Erythroblast (primary cell): Measurements from ENCODE around the gene RAP1GAP2.
A peak's percentile ranks its signal among the peaks of the same experiment; 100 is the strongest.
"Not testable (repeated sequence)": the region's sequence is repeated elsewhere in the genome, so short reads cannot be mapped to it uniquely, and the experiment has no call there.

Experiments
- DNase-seq, 2 experiments: peaks; one replicate each; lab custom pipeline; 2025; lab: John Stamatoyannopoulos, UW
- GATA1 ChIP-seq: IDR thresholded peaks from 2 replicates; pipeline ENCODE4 v1.6.1; 2011; ENCODE audit warnings: low read depth, mild to moderate bottlenecking, control low read depth, low read length, moderate library complexity
- POLR2A ChIP-seq: IDR thresholded peaks from 2 replicates; pipeline ENCODE4 v1.6.1; 2011; ENCODE audit warnings: mild to moderate bottlenecking, low read length

RAP1GAP2 gene

DNA sequence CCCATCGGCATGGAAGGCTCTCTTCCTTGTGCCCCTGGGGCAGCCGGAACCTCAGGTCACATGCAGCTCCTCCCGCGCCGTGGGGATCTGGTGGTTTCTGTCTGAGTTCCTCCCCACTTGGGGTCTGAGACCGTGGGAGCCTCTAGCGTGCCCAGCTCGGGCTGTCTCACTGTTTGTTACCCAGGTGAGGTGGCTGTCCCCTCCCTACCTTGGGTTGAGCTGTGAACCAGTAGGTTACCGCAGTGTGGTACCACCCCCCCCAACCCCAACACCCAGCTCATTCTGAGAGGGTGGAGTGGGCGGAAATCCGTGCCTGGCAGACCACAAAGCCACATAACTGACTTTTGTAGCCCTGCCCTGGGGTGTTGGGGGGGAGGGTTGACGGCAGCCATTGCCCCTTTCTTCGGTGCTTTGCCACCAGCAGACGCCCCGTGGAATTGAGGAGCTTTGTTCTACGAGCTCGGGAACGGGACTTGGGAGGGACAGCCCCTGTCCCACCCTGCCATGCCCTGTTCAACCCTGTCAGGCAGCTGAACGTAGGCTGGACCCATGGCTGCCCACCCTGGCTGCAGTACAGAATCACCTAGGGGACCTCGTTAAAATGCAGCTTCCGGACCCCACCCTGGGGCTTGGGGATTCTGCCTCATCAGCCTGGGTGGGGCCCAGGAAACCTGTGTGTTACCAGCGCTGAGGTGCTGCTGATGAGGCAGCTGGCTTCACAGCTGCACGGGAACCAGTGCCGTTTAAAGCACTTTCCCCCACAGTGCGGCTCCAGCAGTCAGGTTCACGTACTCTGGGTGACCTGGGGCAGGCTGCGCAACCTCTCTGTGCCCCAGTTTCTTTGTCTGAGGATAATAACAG lies 18.5 kb downstream of the RAP1GAP2 start:
- no peak for TF ChIP-seq POLR2A
- DNase-seq = no peak

DNA sequence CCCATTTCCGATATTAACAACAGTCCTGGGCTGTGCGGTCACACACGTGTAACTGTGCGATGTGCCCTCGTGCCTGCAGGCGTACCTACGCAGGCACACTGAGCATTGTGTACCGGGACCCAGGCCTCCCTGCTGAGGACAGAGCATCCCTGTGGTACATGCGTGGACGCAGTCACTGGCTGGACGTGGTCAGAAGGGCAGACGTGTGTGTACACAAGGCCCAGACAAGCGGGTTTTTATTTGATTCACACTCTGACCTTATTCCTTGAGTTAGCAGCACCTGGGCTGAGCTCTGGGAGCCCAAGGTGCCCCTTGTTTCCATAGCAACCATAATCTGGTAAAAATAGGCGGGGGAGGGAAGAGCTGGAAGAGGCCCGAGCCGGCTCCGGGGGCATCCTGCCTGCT lies 19.5 kb downstream of the RAP1GAP2 start:
- no peak for DNase-seq
- no peak for TF ChIP-seq POLR2A
- TF ChIP-seq GATA1 = no peak

DNA sequence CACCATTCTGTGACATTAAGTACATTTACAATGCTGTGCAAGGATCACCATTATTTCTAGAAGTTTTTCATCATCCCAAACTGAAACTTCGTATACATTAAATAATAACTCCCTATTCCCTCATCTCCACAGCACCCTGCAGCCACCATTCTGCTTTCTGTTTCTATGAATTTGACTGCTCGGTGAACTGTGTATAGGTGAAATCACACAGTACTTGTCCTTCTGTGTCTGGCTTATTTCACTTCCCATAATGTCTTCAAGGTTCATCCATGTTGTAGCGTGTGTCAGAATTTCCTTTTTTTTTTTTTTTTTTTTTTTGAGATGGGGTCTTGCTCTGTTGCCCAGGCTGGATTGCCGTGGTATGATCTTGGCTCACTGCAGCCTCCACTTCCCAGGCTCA lies 20.4 kb downstream of the RAP1GAP2 start:
- TF ChIP-seq POLR2A (no peak), GATA1 (no peak)
- no peak for DNase-seq

DNA sequence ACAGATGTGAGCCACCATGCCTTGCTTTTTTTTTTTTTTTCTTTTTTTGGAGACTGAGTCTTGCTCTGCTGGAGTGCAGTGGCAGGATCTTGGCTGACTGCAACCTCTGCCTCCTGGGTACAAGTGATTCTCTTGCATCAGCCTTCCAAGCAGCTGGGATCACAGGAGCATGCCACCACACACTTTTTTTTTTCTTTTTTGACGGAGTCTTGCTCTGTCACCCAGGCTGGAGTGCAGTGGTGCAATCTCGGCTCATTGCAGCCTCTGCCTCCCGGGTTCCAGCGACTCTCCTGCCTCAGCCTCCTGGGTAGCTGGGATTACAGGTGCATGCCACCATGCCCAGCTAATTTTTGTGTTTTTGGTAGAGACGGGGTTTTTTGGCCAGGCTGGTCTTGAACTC lies 23.1 kb downstream of the RAP1GAP2 start:
- DNase-seq = not testable (repeated sequence)

DNA sequence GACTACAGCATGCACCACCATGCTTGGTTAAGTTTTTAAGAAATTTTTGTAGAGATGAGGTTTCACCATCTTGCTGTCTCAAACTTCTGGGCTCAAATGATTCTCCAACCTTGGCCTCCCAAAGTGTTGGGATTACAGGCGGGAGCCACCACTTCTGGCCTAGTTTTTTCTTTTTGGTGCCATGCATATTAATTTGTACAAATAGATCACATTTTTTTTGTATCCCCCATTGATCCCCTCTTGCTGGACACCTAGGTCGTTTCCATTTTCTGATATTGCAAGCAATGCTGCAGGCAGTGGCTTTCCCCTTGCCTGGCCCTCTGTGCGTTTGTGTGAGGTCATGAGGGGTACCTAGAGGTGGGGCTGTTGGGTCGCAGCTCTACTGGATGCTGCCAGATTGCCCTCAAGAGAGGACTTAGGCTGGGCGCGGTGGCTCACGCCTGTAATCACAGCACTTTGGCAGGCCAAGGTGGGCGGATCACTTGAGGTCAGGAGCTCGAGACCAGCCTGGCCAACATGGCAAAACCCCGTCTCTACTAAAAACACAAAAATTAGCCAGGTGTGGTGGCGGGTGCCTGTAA lies 23.8 kb downstream of the RAP1GAP2 start:
- no peak for TF ChIP-seq POLR2A
- no peak for TF ChIP-seq GATA1
- no peak for DNase-seq

DNA sequence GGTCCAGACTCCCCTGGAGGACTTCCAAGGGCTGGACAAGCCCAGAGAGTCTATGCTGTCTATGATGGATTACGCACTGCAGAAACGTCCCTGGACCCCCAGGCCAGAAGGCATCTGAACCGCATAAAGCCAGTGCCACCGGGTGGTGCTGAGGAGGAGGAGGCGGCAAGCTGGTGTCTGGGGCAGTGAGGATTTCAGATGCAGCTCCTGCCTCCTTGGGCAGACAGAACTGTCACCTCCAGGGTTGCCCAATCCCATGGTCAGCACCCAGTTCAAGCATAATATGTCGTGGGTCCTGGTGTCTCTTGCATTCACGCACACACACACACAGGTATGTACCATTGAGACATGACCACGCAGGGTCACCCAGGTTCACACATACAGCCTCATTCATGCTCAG lies 25.6 kb downstream of the RAP1GAP2 start:
- no peak for DNase-seq
- TF ChIP-seq GATA1 (no peak), POLR2A (no peak)

DNA sequence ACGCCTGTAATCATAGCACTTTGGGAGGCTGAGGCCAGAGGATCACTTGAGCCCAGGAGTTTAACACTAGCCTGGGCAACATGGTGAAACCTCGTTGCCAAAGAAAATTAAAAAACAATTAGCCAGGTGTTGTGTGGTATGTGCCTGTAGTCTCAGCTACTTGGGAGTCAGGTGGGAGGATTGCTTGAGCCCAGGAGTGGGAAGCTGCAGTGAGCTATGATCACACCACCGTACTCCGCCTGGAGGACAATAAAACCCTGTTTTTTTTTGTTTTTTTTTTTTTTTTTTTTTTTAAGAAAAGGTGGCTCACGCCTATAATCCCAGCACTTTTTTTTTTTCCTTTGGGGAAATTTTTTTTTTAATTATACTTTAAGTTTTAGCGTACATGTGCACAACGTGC lies 26.1 kb downstream of the RAP1GAP2 start:
- DNase-seq = no peak
- no peak for TF ChIP-seq GATA1

DNA sequence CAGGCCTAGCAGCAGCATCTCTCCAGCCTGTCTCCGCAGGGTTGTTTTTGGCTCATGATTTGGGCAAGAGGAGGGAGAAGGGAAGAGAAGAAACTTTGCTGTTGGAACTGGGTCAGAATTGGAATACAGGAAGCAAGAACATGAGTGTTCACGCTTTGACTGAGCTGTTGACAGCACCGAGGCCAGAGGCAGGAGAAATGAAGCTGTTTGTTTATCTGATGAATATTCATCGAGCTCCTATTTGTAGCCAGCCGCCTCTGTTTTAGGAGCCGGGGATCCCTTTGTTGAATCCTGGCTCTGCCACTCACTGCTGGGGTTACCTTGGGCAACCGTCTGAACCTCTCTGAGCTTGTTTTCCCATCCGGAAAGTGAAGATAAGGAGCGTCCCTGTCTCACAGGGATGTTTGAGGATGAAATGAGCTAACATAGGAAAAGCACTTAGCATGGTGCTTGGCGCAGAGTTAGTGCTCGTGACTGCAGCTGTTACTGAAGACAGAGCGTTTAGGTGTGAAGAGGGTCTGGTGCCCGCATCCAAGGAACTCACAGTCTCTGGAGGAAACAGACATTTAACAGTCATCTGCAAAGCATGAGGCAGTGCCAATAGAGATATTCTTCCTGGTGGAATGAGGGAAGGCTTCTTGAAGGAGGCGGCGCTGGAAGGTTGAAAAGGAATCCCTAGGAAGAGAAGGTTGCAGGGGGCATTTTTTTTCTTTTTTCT lies 29.2 kb downstream of the RAP1GAP2 start:
- no peak for TF ChIP-seq GATA1
- no peak for DNase-seq

DNA sequence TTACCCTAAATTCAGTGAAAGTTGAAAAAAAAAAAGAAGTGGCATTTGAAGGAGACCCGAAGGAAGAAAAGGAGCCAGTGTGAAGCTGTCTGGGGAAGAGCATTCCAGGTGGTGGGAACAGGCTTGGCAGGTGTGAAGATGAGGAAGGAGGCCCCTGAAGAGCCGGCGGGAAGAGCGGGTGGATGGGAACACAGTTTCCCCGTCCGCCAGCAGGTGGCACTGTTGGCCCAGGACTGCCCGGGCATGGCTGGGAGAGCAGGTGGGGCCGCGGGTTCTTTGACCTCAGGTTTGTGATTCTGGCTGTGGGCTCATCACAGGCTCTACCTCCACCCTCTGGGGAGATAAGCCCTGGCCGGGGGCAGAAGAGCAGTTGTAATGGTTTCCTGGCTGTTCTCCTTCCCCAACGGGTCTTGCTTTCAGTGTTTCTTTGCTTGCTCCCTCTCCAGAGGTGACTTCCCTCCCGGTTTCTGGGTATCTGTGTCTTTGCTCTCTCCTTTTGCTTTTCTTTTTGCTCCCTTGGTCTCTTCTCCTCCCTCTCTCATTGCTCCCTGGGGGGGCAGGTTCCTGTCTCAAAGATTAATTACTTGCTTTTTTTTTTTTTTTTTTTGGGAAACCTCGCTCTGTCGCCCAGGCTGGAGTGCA lies 32.3 kb downstream of the RAP1GAP2 start:
- DNase-seq = peak; percentile 56 to 79
- TF ChIP-seq GATA1 = no peak

DNA sequence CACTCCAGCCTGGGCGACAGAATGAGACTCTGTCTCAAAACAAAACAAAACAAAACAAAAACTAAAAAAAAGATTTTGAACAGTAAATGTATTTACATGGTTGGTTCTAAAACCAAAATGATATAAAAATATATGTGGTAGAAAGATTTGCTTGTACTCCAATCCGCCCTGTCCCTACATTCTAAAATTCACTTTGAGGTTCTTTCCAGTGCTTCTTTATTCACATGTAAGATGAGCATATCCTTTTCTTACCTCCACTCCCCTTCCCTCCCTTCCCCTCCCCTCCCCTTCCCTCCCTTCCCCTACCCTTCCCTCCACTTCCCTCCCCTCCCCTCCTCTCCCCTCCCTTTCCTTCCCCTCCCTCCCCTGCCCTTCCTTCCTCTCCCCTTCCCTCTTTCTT lies 34.4 kb downstream of the RAP1GAP2 start:
- no peak for DNase-seq

DNA sequence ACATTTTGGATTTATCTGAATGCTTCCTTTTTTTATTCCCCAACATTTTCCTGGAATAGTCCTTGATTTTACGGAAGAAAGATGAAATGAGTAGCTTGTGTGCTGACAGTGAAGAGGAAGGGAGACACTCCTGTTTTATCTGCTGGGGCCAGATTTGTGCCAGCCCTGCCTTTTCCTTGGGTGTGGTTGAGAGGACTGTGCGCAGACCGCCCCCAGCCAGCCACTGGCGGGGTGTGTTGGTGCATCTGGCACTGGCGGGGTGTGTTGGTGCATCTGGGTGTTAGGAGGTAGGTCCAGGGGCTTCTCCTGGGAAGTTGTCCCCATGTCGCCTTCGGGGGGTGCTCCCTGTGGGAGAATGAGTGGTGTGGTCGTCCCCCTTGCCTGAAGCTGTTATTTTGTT lies 39.5 kb downstream of the RAP1GAP2 start:
- peak; percentile 49 to 55 for DNase-seq

More for the DNA sequence above, 34.4 kb downstream of the RAP1GAP2 start:
- no peak for TF ChIP-seq POLR2A
- TF ChIP-seq GATA1 = no peak

DNA sequence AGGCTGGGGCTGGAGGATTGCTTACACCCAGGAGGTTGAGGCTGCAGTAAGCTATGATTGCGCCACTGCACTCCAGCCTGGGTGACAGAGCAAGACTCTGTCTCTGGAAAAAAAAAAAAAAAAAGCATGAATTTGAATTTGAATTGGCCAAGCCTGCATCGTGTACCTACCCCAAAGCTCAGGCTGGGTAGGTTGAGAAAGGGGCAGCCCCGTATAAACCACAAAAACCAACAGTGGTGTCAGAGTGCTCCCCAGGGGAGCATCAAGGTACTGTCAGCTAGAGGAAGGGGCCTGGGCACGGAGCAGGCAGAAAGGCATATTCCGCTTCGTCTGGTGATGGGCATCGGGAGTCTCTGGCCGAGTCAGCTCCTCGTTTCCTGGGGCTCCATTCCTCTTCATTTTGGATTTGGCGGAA lies 40.9 kb downstream of the RAP1GAP2 start:
- TF ChIP-seq GATA1 (no peak), POLR2A (no peak)
- DNase-seq = no peak

More for the DNA sequence above, 39.5 kb downstream of the RAP1GAP2 start:
- TF ChIP-seq POLR2A (no peak), GATA1 (no peak)

DNA sequence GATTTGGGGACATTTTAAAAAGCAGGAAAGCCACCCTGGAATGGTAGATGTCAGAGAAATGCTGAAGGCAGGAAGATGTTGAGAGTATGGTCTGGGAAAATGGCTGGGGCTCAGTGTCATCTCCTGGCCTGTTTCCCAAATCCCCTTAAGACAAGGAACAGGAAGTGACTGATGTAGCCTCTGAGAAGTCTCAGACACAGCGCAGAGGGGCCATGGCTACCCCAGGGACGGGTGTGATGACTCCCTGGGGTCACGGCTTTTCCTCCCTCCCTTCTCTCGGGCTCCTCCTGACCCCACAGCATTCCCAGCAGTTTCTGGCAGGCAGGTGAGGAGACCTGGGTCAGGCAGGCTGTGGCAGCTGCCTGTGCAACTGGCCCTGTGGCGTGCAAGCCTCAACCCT lies 45.4 kb downstream of the RAP1GAP2 start:
- no peak for TF ChIP-seq GATA1
- TF ChIP-seq POLR2A = no peak
- DNase-seq = no peak

DNA sequence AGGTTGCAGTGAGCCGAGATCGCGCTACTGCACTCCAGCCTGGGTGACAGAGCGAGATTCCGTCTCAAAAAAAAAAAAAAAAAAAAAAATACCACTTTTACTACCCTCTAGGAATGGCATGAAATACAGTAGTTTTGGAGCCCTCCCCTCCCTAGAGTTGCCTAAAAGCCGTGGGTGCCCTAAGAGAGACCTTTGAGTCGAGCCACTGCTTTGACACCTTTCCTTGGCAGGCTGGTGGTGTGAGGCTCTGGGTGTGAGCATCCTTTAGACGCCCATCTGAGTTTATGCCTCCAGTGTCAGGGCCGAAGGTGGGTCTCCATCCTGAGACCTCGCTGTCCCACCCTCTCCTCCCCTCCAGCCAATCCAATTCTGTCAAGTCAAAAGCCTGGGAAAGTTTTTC lies 46.2 kb downstream of the RAP1GAP2 start:
- DNase-seq = no peak
- TF ChIP-seq GATA1 (no peak), POLR2A (no peak)
